Fibroblast of lung (primary cell): ENCODE measurements around the gene HTR2A. TPM values are rescaled to one million over a fixed set of nuclear protein-coding genes. Genes with fewer than 3 reads are reported as not detected.

ENCODE experiments used
- DNase-seq, 2 donors: peaks; one replicate each; pipeline versions ENCODE4 v3.0.0 to v3.0.0-alpha.2; 2010; ENCODE audit warnings: low read depth in 2 of 2
- H2AFZ ChIP-seq: 2 replicates; pipeline ENCODE4 v1.5.1; 2012; ENCODE audit warnings: low read length, control low read depth, inconsistent platforms
- H3K27ac ChIP-seq: 2 replicates; pipeline ENCODE4 v1.5.1; 2011; ENCODE audit warnings: low read length, control low read depth; ENCODE audit not compliant: insufficient read depth
- H3K27me3 ChIP-seq: 2 replicates; pipeline ENCODE4 v1.5.1; 2011; ENCODE audit warnings: mild to moderate bottlenecking, low read length; ENCODE audit not compliant: control insufficient read depth, insufficient read depth
- H3K36me3 ChIP-seq: 2 replicates; pipeline ENCODE4 v1.5.1; 2011; ENCODE audit warnings: low read length; ENCODE audit not compliant: control insufficient read depth, insufficient read depth
- H3K4me1 ChIP-seq: 2 replicates; pipeline ENCODE4 v1.5.1; 2011; ENCODE audit warnings: low read length; ENCODE audit not compliant: control insufficient read depth, insufficient read depth; ENCODE audit errors: extremely low read depth
- H3K4me2 ChIP-seq: 2 replicates; pipeline ENCODE4 v1.5.1; 2011; ENCODE audit warnings: low read length, control low read depth; ENCODE audit not compliant: insufficient read depth; ENCODE audit errors: extremely low read depth
- H3K4me3 ChIP-seq, 4 experiments: fragments of 200-600 bp in 1 of 4; sonication (generic) in 1 of 4; replicated peaks in 1 of 4; 2 replicates each; pipeline ENCODE4 v1.5.1; 2011 to 2016; ENCODE audit warnings: low read length in 4 of 4, low read depth in 3 of 4, mild to moderate bottlenecking in 3 of 4, control low read depth in 2 of 4, inconsistent platforms in 1 of 4, mixed read lengths in 1 of 4; ENCODE audit not compliant: insufficient read depth in 1 of 4; ENCODE audit errors: control extremely low read depth in 1 of 4
- H3K79me2 ChIP-seq: 2 replicates; pipeline ENCODE4 v1.5.1; 2012; ENCODE audit warnings: mild to moderate bottlenecking, low read length, inconsistent platforms; ENCODE audit not compliant: control insufficient read depth, insufficient read depth
- H3K9ac ChIP-seq: 2 replicates; pipeline ENCODE4 v1.5.1; 2011; ENCODE audit warnings: mild to moderate bottlenecking, low read length, control low read depth; ENCODE audit not compliant: insufficient read depth
- H3K9me3 ChIP-seq: 2 replicates; pipeline ENCODE4 v1.5.1; 2012; ENCODE audit warnings: low read depth, low read length; ENCODE audit not compliant: control insufficient read depth, insufficient read depth
- H4K20me1 ChIP-seq: 2 replicates; pipeline ENCODE4 v1.5.1; 2011; ENCODE audit warnings: low read length; ENCODE audit not compliant: control insufficient read depth, insufficient read depth; ENCODE audit errors: extremely low read depth
- CTCF ChIP-seq, 2 donors: IDR thresholded peaks in 1 of 2; conservative IDR thresholded peaks in 1 of 2; 1 replicate in 1 of 2; 2 replicates in 1 of 2; pipeline ENCODE4 v1.5.1; 2011 to 2012; ENCODE audit warnings: low read length in 2 of 2, control low read depth in 1 of 2, inconsistent platforms in 1 of 2, low read depth in 1 of 2, mild to moderate bottlenecking in 1 of 2
- EZH2 ChIP-seq: IDR thresholded peaks from 2 replicates; pipeline ENCODE4 v1.5.1; 2012; ENCODE audit warnings: low read length, control low read depth, mild to moderate bottlenecking; ENCODE audit errors: missing control alignments
- polyA plus RNA-seq, 2 donors: library from polyadenylated mRNA; depleted of rRNA in 1 of 2; stranded (reverse) in 1 of 2; unstranded in 1 of 2; fragments of >200 nt; gene quantifications; 2 replicates each; pipeline ENCODE4 v1.2.1, GENCODE V29; 2011 to 2012; ENCODE audit warnings: missing spikeins in 1 of 2
- total RNA-seq: library from RNA; depleted of rRNA; stranded (reverse); fragments of >200 nt; gene quantifications from 2 replicates; pipeline ENCODE4 v1.2.1, GENCODE V29; 2014

The HTR2A gene
- total and polyA plus RNA-seq, 2 donors (not counting 1 experiment from before 2014, with no cell fraction given) = 0.01 to 0.33 TPM

- H3K27ac ChIP-seq = no peak overlapping the region
- H3K79me2 ChIP-seq = no peaks in the 10 kb centered on the region
- no peak overlapping the region for H2AFZ ChIP-seq
- H4K20me1 ChIP-seq = no peaks in the 10 kb centered on the region
- H3K27me3 ChIP-seq = no peaks in the 10 kb centered on the region
- H3K4me1 ChIP-seq = no peaks in the 10 kb centered on the region
- H3K36me3 ChIP-seq = no peaks in the 10 kb centered on the region
- no peak for TF ChIP-seq EZH2
- no peak for TF ChIP-seq CTCF (conservative IDR thresholded peaks at IDR 0.05 in 1 of 2, IDR thresholded peaks at IDR 0.05 in 1 of 2; ENCODE audit: low read depth in 1 of 2, low read length in 2 of 2)
- H3K4me2 ChIP-seq = no peak overlapping the region
- no peak overlapping the region for H3K9ac ChIP-seq
- DNase-seq = peak in 1 of 2 donors; percentile 37
- H3K4me3 ChIP-seq = no peak overlapping the region
- no peaks in the 10 kb centered on the region for H3K9me3 ChIP-seq
Measured at GRCh38 chr13:46885018-46885417, 11.8 kb downstream of the HTR2A start.

GRCh38 chr13:46884531-46884930, 12.3 kb downstream of the HTR2A start:
- no peak for DNase-seq
- no peak overlapping the region for H2AFZ ChIP-seq
- no peak overlapping the region for H3K27ac ChIP-seq

GRCh38 chr13:46881621-46882020, 15.2 kb downstream of the HTR2A start:
- Histone ChIP-seq H3K4me1 (no peaks in the 10 kb centered on the region), H3K27me3 (peaks cover 2% of the 10 kb centered on the region), H3K4me3 (no peak overlapping the region), H2AFZ (no peak overlapping the region), H3K9ac (no peak overlapping the region), H3K36me3 (no peaks in the 10 kb centered on the region), H3K9me3 (no peaks in the 10 kb centered on the region), H4K20me1 (no peaks in the 10 kb centered on the region), H3K79me2 (no peaks in the 10 kb centered on the region), H3K4me2 (no peak overlapping the region), H3K27ac (no peak overlapping the region)
- DNase-seq = no peak
- TF ChIP-seq EZH2 (no peak), CTCF (conservative IDR thresholded peaks at IDR 0.05 in 1 of 2, IDR thresholded peaks at IDR 0.05 in 1 of 2; ENCODE audit: low read depth in 1 of 2, low read length in 2 of 2) (no peak)

More at GRCh38 chr13:46884531-46884930, 12.3 kb downstream of the HTR2A start:
- Histone ChIP-seq H3K4me1 (no peaks in the 10 kb centered on the region), H3K4me2 (no peak overlapping the region), H3K27me3 (no peaks in the 10 kb centered on the region), H3K4me3 (no peak overlapping the region), H4K20me1 (no peaks in the 10 kb centered on the region), H3K9me3 (no peaks in the 10 kb centered on the region), H3K9ac (no peak overlapping the region), H3K36me3 (no peaks in the 10 kb centered on the region), H3K79me2 (no peaks in the 10 kb centered on the region)
- no peak for TF ChIP-seq CTCF (conservative IDR thresholded peaks at IDR 0.05 in 1 of 2, IDR thresholded peaks at IDR 0.05 in 1 of 2; ENCODE audit: low read depth in 1 of 2, low read length in 2 of 2)
- no peak for TF ChIP-seq EZH2
